Measurements from ENCODE around the gene PLCB3. TPM values are rescaled to one million over a fixed set of nuclear protein-coding genes. Genes with fewer than 3 reads are reported as not detected.
A peak's percentile ranks its signal among the peaks of the same experiment; 100 is the strongest.

Gene PLCB3
- total RNA-seq, 1 donor from 2014 or later, result 12.0 TPM

DNA sequence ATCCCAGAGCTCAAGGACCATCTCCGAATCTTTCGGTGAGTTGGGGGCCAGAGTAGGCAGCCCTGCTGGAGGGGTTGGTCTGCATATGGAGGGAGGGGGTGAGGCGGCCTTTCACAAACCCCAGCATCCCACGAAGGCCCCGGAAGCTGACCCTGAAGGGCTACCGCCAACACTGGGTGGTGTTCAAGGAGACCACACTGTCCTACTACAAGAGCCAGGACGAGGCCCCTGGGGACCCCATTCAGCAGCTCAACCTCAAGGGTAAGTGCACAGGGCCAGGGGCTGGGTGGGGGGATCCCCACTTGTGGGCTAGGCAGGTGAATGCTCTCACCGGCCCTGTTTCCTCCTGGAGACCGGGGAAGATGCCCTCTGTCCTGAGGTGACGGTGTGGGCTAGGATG lies 31.6 kb upstream of the PLCB3 start:
- intact Hi-C loops (cut with micrococcal nuclease), result no loop called here
- DNase-seq, result no peak
- ATAC-seq, result no peak

DNA sequence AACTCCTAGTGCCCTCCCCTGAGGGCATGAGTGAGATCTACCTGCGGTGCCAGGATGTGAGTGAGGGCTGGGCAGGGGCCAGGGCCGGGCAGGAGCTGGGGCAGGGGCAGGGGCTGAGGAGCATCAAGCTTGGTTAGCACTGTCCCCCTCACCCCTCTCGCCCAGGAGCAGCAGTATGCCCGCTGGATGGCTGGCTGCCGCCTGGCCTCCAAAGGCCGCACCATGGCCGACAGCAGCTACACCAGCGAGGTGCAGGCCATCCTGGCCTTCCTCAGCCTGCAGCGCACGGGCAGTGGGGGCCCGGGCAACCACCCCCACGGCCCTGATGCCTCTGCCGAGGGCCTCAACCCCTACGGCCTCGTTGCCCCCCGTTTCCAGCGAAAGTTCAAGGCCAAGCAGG lies 31.1 kb upstream of the PLCB3 start:
- DNase-seq (no peak), ATAC-seq (no peak)
- intact Hi-C loops (cut with micrococcal nuclease), result no loop called here

DNA sequence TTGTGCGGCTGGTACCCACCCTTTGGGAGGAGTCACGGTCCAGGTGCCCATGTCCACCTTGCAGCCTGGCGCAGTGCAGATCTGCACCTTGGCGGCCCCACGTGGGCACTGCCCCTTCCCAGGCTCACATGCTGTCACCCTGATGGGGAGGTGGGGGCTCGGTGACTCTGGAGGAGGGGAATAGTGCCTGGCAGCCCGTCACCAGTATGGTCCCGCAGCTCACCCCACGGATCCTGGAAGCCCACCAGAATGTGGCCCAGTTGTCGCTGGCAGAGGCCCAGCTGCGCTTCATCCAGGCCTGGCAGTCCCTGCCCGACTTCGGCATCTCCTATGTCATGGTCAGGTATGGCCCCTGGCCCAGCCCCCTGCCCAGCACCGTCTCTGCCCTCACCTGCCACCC lies 30.5 kb upstream of the PLCB3 start:
- DNase-seq (no peak), ATAC-seq (no peak)
- intact Hi-C loops (cut with micrococcal nuclease), result no loop called here

DNA sequence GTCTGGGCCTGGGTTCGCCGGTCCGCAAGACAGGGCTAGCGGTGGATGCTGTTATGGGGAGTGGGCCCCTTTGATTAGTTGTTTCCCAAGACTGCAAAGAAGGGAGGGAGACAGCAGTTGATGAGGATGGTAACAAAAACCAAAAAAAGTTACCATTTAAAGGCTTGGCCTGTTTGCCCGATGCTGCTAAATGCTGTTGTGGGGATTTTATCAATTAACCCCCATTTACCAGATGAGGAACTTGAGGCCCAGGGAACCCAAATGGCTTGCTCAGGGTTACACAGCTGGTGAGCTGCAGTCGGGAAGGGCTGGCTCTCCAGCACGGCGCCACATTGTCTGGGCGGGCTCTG lies 28.7 kb upstream of the PLCB3 start:
- ATAC-seq, result no peak
- intact Hi-C loops (cut with micrococcal nuclease), result no loop called here
- no peak for DNase-seq

DNA sequence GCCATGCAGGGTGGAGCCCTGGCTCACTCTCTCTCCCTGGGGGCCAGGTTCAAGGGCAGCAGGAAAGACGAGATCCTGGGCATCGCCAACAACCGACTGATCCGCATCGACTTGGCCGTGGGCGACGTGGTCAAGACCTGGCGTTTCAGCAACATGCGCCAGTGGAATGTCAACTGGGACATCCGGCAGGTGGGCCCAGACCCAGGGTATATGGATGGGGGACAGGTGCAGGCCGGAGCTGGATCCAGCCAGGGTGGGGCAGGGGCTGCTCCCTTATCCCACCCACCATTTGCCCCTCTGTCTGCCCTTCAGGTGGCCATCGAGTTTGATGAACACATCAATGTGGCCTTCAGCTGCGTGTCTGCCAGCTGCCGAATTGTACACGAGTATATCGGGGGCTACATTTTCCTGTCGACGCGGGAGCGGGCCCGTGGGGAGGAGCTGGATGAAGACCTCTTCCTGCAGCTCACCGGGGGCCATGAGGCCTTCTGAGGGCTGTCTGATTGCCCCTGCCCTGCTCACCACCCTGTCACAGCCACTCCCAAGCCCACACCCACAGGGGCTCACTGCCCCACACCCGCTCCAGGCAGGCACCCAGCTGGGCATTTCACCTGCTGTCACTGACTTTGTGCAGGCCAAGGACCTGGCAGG lies 28.2 kb upstream of the PLCB3 start:
- intact Hi-C loops (cut with micrococcal nuclease), result no loop called here
- ATAC-seq (no peak), DNase-seq (peak; percentile 41)

DNA sequence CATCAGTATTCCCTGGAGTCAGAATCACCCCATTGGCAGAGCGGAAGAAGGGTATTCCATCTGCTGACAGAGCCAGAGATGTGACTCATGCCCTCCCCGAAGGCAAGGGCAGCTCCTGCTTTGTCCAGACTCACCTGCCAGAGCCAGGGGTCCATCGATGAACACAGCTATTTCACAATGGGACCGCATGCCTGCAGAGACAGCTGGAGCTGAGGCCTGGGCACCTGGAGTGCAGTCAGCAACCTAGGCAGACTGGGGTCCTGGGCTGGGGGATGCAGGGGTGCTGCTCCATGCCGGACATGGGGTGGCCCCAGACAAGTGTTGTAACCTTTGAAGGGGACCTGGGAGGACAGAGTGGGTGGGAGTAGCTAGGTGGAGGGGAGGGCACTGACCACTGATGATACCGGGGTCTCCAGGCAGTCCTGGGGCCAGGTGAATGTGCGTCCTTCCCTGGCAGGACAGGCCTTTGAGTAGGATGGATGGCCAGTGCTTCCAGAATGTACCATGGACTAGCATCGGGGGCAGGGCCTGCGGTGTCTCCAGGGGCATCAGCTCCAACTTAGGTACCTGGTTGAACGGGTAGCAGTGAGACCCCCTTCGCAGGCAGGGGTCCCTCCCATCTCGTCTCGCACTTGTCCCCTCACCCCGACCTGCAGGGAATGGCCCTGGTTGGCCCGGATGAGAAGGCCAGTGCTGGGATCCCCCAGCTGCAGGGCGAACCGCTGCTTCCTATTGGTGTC lies 27.0 kb upstream of the PLCB3 start:
- intact Hi-C loops (cut with micrococcal nuclease), result no loop called here
- DNase-seq (no peak), ATAC-seq (no peak)

DNA sequence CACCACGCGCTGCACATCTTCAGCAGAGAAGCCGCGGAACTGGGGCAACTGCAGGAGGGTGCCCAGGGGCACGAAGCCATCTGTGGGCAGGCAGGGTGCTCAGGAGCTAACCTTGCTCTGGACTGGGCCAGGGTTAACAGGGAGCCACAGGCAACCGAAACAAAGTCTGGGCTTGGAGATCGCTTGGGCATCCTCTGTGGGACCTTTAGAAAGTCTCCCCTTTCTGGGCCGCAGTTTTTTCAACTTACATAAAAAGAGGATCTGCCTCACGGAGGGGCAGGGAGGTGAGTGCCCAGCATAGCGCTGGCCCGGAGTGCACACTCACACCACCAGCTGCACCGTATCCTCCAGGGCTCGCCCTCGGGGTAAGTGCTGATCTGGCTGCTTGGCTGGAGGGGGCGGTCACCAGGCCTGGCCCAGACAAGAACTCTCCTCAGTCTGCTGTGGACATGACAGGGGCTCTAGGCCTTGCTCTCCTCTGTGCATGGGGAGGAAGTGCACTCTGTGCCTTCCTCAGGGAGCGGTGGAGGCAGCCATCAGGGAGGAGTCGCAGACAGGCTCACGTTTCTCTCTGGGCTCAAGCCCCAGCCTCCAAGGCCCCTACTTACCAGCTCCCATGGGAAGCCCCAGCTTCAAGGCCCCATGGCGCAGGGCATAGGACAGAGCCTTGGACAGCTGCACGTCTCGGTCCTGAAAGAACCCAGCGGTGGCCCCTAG lies 26.3 kb upstream of the PLCB3 start:
- ATAC-seq, result no peak

DNA sequence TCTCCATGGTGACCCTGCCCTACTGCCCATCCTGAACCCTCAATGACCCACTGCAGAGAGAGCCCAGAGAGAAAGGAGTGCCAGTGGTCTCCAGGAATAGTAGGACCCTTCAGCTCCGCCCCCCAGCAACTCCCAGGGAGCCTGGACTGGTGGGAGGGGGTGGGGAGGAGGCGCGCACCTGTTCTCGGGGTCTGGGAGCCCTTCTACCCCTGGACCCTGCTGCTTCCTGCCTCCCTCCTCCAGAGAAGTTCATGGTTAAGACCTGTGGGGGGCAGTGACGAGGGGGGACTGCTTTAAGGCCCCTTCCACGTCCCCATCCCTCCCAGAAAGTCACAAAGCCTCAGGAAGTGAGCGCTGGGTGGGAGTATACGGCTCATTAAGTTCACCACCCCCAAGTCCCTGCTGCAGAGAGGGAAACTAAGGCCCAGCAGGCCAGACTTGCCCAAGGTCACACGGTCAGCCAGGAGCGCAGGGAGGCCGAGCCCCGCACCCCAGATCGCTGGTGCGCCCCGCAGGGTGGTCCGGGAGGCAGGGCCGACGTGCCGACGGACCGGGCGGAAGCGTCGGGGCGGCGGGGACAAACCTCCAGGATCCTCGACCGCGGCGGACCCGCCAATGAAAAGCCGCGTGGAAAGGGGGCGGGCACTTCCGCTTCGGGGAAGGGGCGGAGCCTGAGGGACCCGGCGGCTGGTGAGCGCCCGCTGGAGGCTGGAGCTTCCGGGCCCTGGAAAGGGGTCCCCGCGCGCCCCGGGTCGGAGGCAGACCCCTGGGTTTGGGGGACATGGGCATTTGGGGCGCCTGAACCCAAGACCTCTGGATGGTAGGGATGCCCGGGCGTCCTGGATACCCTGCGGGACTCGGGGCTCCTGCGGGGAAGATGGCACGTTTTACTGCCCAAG lies 25.5 kb upstream of the PLCB3 start, which contains the start of the genes NUDT22 and TRPT1:
NUDT22 (plus strand) TSS at position 667 of the 899 bp plus-strand sequence. CDS start 379 bp downstream, outside the sequence.
TRPT1 (minus strand) TSS at position 579 of the 899 bp plus-strand sequence; CDS start at position 253, 326 bp downstream.
- peak; percentile 81 for ATAC-seq
- peak; percentile 95 for DNase-seq
- intact Hi-C loops (cut with micrococcal nuclease), result no loop called here

More for the DNA sequence above, 26.3 kb upstream of the PLCB3 start:
- intact Hi-C loops (cut with micrococcal nuclease), result no loop called here
- DNase-seq, result no peak

DNA sequence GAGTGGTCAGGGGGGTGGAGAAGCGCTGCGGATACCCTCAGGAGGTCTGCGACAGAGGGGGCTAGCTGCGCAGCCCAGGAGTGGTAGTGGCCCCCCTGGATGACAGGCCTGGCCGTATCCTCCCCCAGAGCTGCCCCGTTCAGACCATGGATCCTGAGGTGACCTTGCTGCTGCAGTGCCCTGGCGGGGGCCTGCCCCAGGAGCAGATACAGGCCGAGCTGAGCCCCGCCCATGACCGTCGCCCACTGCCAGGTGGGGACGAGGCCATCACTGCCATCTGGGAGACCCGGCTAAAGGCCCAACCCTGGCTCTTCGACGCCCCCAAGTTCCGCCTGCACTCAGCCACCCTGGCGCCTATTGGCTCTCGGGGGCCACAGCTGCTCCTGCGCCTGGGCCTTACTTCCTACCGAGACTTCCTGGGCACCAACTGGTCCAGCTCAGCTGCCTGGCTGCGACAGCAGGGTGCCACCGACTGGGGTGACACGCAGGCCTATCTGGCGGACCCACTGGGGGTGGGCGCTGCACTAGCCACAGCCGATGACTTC lies 24.8 kb upstream of the PLCB3 start:
- peak; percentile 78 for DNase-seq
- ATAC-seq, result peak; percentile 47
- intact Hi-C loops (cut with micrococcal nuclease), result no loop called here

DNA sequence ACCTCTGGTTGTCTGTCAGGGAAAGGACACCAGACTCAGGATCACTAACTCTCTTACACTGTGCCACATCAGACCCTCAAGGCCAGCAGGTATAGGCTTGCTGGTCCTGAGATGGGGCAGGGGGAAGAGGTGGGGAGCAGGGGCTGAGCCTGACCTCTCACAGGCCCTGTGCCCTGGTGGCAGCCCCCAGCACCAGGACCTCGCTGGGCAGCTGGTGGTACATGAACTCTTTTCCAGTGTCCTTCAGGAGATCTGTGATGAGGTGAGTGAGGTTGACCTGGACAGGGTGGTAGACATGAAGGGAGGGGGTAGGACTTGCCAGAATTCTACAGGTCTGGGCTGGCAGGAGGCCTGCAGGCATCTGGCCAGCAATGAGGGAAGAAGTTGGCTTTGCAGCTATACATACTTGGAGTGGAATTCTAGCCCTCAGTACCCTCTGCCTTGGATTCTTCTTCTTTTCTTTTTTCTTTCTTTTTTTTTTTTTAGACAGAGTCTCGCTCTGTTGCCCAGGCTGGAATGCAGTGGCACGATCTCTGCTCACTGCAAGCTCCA lies 23.8 kb upstream of the PLCB3 start:
- ATAC-seq (no peak), DNase-seq (no peak)
- intact Hi-C loops (cut with micrococcal nuclease), result no loop called here

DNA sequence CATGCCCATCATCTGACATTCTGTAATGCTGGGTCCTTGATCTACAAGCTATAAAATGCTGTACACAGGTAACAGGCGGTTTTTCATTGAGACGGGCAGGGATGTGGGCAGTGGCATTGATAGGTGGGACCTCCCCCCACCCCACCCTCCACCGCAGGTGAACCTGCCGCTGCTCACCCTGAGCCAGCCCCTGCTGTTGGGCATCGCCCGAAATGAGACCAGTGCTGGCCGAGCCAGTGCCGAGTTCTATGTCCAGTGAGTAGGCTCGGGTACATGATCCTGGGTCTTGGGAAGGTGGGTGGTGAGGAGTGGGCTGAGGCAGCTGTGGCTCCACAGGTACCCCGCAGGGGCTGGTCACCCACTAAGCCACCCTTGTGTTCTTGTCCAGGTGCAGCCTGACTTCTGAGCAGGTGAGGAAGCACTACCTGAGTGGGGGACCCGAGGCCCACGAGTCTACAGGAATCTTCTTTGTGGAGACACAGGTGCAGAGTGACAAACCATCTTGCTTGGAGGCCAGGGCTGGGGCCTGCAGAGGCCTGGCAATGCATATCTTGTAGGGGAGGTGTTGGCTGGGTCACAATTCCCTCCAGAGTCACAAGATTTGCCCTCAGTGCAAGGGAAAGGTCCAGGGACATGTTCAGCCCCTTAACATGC lies 22.1 kb upstream of the PLCB3 start:
- intact Hi-C loops (cut with micrococcal nuclease), result no loop called here
- DNase-seq (no peak), ATAC-seq (no peak)

DNA sequence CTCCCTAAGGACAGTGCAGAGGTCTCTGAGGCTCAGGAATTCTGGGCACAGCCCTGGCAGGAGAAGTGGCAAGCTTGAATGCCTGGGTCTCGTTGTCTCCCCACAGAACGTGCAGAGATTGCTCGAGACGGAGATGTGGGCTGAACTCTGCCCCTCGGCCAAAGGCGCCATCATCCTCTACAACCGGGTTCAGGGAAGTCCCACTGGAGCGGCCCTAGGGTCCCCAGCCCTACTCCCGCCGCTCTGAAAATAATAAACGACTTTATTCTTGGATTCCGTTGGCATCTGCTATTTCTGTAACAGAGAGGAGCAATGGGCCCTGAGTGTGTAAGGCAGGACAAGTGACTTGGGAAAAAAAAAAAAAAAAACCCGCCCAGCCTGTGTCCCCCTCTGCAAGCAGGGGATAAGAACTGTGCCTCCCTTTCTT lies 21.6 kb upstream of the PLCB3 start:
- intact Hi-C loops (cut with micrococcal nuclease), result no loop called here
- no peak for ATAC-seq
- DNase-seq, result no peak

DNA sequence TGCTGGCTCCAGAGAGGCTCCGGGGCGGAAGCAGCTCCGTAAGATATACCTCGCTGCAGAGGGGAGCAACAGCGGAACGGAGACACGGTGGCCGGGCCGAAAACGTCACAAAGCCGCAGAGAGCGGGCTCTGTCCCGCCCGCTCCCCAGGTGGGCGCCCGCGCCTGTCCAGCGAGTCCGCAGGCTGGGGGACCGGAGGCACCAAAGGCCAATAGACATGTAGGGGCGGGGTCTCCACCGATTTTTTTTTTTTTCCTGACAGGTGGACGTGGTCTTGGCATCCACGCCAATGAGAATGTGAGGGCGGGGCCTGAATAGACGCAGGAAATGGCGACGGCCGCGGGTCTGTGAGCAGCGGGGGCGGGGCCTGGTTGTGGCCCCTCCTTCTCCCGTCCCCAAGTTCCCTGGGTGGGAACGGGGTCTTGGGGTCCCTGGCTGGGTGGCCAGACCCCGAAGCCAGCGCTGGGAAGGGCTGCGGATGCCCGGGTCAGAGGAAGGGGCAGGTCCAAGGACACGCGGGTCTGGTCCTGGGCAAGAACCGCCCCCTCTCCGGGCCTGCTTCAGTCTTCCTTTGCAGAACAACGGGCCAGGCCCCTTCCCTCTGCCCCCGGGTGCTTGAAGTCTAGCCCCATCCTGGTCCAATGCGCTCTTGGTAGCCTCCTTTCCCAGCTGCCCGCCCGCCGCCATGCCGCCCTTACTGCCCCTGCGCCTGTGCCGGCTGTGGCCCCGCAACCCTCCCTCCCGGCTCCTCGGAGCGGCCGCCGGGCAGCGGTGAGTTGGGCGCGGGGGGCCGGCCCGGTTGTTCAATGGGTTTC lies 21.0 kb upstream of the PLCB3 start, which contains the start of gene DNAJC4:
DNAJC4 (plus strand) TSS at position 378 of the 814 bp plus-strand sequence; CDS start at position 685, 307 bp downstream.
- ATAC-seq, result peak; percentile 64
- intact Hi-C loops (cut with micrococcal nuclease), result no loop called here
- peak; percentile 96 for DNase-seq

DNA sequence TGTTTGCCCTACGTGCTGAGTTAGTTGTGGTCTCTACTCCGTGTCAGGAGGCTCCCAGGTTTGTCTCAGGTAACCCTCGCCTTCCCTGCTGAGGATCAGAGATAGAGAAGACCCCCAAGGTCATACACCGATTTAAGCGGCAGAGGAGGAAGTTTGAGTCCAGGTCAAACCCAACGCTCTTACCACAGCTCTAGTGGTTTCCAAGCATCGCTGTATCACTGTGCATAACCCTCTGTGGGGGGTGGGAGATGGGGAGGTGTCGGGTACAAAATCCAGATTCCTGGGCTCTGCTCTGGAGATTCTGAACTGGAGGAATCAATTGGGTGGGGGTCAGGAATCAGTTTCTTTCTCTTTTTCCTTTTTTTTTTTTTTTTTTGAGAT lies 20.4 kb upstream of the PLCB3 start:
- ATAC-seq (no peak), DNase-seq (no peak)
- intact Hi-C loops (cut with micrococcal nuclease), result no loop called here

DNA sequence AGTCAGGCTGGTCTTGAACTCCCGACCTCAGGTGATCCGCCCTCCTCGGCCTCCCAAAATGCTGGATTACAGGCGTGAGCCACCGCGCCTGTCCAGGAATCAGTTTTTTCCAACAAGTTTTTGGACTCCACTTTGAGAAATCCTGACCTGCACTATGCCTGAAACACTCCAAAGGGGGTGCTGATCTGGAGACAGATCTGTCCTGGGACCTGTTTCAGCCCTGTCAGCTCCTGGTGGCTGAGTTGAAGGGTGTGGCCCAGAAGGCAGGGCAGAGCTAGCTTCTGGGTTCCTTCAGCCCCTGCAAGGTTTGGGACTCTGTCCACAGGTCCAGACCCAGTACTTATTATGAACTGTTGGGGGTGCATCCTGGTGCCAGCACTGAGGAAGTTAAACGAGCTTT lies 19.8 kb upstream of the PLCB3 start:
- intact Hi-C loops (cut with micrococcal nuclease), result no loop called here
- no peak for DNase-seq
- no peak for ATAC-seq

DNA sequence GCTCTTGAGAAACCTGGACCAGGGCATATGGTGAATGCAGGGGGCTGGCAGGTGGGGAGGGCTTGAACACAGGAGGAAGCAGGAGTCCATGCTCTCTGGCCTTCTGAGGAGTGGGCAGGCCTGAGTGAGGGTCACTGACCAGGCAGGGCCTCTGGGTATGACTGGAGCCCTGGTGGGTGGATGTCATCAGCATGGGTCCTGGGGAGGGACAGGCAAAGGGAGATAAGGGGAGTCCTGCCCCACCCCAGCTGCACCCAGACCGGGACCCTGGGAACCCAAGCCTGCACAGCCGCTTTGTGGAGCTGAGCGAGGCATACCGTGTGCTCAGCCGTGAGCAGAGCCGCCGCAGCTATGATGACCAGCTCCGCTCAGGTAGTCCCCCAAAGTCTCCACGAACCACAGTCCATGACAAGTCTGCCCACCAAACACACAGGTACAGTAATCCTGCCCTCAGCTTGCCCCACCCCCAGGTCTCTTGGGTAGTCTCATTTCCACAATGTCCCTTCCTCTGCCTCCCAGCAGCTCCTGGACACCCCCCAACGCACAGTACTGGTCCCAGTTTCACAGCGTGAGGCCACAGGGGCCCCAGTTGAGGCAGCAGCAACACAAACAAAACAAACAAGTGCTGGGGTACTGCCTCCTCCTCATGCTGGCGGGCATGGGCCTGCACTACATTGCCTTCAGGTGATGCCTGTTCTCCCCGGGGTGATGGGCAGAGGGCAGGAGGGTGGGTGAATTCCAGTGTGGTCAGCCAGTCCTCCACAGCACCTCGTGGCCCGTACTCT lies 19.0 kb upstream of the PLCB3 start:
- ATAC-seq (no peak), DNase-seq (no peak)
- intact Hi-C loops (cut with micrococcal nuclease), result no loop called here

DNA sequence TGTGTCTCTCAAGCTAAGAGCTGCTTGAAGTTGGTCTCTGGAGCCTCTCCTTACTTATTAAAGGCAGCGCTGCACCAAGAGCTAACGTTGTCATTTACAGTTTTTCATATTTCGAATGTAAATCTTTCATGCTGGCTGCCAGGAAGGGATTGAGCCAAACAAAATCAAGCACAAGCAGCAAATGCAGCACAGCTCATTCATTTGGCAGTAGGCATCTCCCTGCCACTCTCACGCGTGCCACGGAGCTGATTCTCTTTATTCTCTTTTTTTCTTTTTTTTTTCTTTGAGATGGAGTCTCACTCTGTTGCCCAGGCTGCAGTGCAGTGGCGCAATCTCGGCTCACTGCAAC lies 18.4 kb upstream of the PLCB3 start:
- intact Hi-C loops (cut with micrococcal nuclease), result no loop called here
- DNase-seq (no peak), ATAC-seq (no peak)

Data from left ventricle myocardium superior (tissue), 1 donor.